ENCODE results near the gene CYP27C1.

Gene CYP27C1

GRCh38 chr2:127191331-127192219 is 28.5 kb downstream of the CYP27C1 start:
- FAIRE-seq, result no peak

- FAIRE-seq, result no peak
Observed at GRCh38 chr2:127188797-127189196, 31.3 kb downstream of the CYP27C1 start.

- no peak for FAIRE-seq
Observed at GRCh38 chr2:127187831-127188230, 32.3 kb downstream of the CYP27C1 start.

GRCh38 chr2:127187081-127187775 is 32.9 kb downstream of the CYP27C1 start:
- FAIRE-seq, result no peak

DNA sequence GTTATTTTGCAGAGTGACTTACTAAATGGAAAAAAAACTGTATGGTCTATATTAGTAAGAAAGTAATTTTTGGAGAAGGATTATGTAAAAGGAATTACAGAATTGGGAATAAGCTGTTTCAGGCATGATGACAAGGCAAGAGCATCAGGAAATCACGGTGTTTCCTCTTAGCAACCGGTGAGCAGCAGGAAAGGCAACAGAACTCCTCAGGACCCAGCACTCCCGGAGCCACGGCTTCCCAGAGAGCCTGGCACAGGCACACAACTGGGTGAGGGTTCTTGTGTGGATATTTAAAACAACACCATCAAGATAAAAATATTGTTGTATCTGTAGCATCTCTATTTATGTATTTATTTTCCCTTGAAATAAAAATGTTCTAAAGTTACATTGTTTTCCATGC is 34.4 kb downstream of the CYP27C1 start:
- no peak for FAIRE-seq

- no peak for FAIRE-seq
Observed at GRCh38 chr2:127185093-127185492, 35.0 kb downstream of the CYP27C1 start.

DNA sequence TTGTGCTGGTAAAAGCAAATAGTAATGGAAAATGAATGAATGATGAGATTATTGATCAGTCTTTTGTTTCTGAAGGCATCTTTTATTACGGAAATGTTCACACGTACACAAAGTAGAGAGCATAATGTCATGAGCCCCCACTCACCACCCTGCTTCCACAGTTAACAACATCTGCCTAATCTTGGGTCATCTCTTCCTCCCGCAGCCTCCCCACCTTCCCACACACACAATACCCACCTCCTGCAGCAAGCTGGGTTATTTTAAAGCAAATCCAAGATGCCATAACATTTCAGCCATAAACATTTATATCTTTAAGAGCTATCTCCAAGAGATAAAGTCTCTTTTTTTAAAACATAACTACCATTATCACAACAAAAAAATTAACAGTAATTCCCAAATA is 36.3 kb downstream of the CYP27C1 start:
- no peak for FAIRE-seq

GRCh38 chr2:127182626-127183458 is 37.3 kb downstream of the CYP27C1 start:
- no peak for FAIRE-seq

GRCh38 chr2:127181851-127182250 is 38.2 kb downstream of the CYP27C1 start:
- no peak for FAIRE-seq

DNA sequence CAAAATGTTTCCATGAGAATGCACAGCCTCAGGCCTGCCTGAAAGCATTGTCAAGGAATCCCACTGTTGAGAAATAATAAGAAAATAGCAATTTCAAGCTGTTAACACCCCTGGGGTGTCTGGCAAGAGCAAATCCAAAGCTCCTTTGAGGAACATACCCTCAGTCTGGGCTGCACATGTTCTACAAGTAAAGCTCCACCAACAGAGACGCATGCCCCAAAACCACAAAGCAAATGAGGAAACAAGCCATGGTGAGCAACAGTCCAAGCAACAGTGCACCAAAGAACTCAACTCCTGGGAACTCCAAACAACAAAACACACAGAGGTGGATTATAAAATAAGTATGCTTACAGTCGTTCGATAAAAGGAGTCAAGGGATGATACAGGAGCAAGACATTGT is 40.3 kb downstream of the CYP27C1 start:
- no peak for FAIRE-seq

DNA sequence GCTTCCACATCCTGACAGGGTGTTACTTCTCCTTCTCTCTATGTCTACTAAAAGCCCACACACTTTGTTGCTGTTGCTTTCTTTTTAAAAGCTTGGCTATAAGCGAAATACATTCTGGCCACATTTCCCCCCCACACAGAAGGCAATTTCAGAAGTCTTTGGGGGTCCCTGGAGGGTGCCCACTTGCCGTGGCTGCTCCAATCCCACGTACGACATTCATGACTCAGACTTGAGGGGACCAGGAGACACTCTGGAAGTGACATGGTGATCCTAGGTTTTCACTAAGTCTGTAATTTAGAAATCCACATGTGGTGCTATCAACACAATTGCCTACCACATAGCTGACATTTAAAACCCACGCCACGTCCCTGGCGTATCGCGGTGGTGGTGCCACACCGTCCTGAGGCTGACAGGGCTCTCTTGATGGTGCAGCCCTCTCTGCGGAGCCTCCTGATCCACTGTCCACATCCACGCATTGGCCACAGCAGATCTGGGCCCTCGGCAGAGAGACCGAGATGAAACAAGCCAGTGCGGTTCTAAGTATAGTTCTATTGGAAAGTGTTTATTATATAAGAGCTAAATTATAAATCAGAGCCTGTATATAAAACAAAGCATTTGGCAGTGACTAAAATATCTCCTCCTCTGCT is 42.4 kb downstream of the CYP27C1 start:
- FAIRE-seq, result no peak

DNA sequence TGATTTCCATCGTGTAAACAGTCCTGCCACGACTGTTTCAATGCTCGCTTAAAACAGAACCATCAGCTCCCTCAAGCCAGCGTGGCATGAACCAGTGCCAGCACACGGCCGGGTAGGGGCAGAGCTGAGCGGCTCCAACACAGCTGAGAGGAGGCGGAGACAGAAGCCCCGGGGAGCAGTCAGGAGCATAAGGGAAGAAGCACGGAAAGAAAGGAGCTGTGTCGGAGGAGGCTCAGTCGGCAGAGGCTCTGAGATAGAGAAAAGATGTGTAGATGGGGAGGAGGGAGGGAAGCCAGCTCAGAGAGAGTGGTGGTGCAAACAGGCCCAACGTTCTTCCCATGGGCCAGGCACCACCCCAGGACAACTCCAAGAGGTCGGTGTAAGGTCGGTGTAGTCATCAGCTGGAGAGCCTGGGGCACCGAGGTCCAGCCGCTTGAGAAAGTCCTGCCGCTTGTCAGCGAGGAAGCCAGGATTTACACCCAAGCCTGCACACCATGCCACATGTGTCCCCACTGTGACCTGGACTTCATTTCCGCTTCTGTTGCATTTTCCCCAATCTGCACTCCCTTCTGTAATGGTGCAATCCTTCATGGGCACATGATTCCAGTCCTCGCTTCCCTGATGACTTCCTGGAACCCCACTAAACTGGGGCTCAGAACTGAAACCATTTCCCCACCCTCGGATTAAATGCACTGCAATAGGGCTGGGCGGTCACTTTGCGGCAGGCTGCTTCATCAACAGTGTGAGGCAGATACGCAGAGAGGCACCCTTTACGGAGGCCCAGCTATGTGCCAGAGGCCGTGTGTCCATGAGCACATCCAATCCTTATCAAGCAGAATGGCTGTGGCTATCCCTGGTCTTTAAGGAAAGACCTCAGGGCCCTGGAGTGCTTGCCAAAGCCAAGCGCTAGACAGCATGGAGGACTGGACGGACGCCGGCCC is 43.5 kb downstream of the CYP27C1 start:
- FAIRE-seq, result no peak

DNA sequence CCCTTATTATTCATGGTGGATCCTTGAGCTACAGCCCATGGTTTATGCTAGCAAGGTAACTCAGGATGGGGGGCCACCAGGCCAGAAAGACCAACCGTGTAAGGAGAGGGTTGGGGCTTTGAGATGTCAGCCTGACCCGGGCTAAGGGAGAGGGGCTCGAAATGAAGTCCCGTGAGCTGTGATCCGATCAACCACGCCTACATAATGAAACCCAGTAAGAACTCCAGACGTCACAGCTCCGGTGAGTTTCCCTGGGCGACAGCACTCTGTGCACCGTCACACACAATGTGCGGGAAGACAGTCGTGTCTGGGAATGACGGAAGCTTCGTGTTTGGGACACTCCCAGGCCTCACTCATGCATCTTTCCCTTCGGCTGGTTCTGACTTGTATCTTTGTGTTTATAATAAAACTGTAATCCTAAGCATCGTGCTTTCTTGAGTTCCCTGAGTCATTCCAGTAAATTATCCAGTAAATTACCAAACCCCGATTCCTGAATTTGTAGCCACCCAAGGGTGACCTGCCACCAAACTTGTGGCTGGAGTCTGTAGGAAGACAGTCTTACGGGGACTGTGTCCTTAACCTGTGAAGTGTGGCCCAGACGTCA is 44.2 kb downstream of the CYP27C1 start:
- no peak for FAIRE-seq

DNA sequence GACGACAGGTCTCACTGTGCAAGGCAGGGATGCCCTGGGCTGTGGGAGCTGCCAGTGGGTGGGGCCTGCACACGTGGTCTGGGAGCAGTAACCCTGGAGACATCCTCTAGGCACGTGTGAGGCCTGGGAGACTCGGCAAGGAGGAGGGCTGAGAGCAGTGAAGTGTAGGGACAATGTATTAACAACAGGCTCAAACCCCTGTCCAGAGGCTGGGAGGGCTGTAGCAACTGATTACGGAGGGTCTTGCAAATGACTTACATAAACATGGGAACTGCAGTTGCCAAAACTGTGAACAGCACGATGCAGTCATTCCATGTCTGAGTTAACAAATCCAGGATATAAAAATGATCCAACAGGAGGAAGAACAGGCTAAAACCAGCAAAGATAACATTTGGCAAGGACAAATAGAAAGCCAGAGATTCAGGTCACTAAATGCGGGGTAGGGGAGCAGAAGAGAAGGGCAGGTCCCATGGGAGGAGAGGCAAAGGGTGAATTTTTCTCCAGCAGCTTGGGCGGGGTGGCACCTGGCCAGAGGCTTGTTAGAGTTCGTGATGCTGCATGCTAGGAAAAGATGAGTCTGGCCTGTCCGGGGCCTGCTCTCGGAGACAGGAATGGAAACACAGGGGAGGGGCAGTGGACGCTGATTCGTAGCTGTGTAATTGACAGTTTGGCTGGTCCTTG is 44.9 kb downstream of the CYP27C1 start:
- no peak for FAIRE-seq

GRCh38 chr2:127174640-127175039 is 45.5 kb downstream of the CYP27C1 start:
- FAIRE-seq, result no peak

DNA sequence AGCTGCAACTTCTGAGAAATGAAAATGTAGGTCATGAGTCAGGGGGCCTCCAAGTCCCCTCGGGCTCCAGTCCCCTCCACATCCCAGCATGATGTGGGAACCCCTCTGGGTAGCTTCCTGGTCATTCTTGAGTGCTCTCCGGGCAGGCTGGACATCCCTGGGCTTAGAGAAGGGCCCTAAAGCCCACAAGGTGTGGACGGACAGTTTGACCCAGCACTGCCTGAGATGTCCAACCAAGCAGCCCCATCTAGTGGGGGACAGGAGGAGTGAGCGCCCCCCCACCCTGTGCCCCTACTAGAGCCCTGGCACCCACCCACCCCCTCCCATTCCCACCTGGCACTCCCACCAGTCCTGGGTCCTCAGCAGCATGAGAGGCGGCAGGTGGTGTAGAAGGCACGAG is 46.0 kb downstream of the CYP27C1 start:
- no peak for FAIRE-seq

GRCh38 chr2:127173057-127173456 is 47.0 kb downstream of the CYP27C1 start:
- no peak for FAIRE-seq

- no peak for FAIRE-seq
Observed at GRCh38 chr2:127172306-127172705, 47.8 kb downstream of the CYP27C1 start.

- FAIRE-seq, result no peak
Observed at GRCh38 chr2:127170452-127171197, 49.5 kb downstream of the CYP27C1 start.

DNA sequence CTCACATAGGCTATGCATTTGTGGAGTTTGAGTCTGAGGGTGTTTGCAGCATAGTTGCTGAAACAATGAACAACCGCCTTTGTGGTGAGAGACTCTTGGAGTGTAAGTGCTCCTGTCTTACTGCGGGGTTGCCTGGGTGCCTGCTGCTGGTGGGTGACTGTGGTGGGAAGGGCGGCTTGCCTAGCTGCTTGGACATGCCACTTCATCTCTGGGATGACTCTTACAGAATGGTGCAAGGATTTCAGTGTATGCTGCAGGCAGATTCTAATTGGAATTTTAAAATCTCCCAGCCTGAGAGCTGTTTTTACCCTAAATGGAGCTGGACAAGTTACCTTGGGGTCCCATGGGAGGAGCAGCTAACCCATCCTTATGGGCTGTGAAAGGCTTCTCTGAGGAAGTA is 50.1 kb downstream of the CYP27C1 start:
- FAIRE-seq, result no peak

Data from islet of Langerhans (tissue), 1 donor.